DND-41 (cell line): ENCODE measurements around the gene ACSM6.

Experiments
- ATAC-seq: fragments of 200-7000 bp; cut with Tn5 transposase; 3 replicates; pipeline ENCODE4 v1.9.1; 2021; ENCODE audit warnings: low read depth; ENCODE audit not compliant: insufficient read depth
- DNase-seq: peaks from one replicate; pipeline ENCODE4 v3.0.0-alpha.2; 2020
- H2AFZ ChIP-seq: 2 replicates; pipeline ENCODE4 v1.6.0; 2012; ENCODE audit warnings: low read depth, low read length
- H3K27ac ChIP-seq: 2 replicates; pipeline ENCODE4 v1.5.1; 2012; ENCODE audit warnings: low read length, inconsistent platforms
- H3K27me3 ChIP-seq: fragments of 200-600 bp; sonication (generic); 2 replicates; pipeline ENCODE4 v1.6.0; 2012; ENCODE audit warnings: low read length, mild to moderate bottlenecking, inconsistent platforms; ENCODE audit not compliant: insufficient read depth, poor library complexity
- H3K36me3 ChIP-seq: 2 replicates; pipeline ENCODE4 v1.5.1; 2012; ENCODE audit warnings: low read length, inconsistent platforms; ENCODE audit not compliant: insufficient read depth
- H3K4me1 ChIP-seq: 2 replicates; pipeline ENCODE4 v1.5.1; 2012; ENCODE audit warnings: mild to moderate bottlenecking, low read length; ENCODE audit not compliant: insufficient read depth
- H3K4me2 ChIP-seq: 2 replicates; pipeline ENCODE4 v1.6.0; 2012; ENCODE audit warnings: mild to moderate bottlenecking, moderate library complexity, low read length, inconsistent platforms; ENCODE audit not compliant: insufficient read depth
- H3K4me3 ChIP-seq, 2 experiments: fragments of 200-600 bp in 1 of 2; shearing (Covaris generic) in 1 of 2; 2 replicates each; pipeline ENCODE4 v1.5.1; 2012 to 2016; ENCODE audit warnings: inconsistent platforms in 2 of 2, low read length in 2 of 2, mild to moderate bottlenecking in 2 of 2, low read depth in 1 of 2, moderate library complexity in 1 of 2
- H3K79me2 ChIP-seq: 2 replicates; pipeline ENCODE4 v1.6.0; 2012; ENCODE audit warnings: low read length, inconsistent platforms; ENCODE audit not compliant: insufficient read depth
- H3K9ac ChIP-seq: 2 replicates; pipeline ENCODE4 v1.6.0; 2012; ENCODE audit warnings: low read depth, mild to moderate bottlenecking, inconsistent platforms, low read length, moderate library complexity
- H3K9me3 ChIP-seq: 2 replicates; pipeline ENCODE4 v1.5.1; 2012; ENCODE audit warnings: low read length, moderate library complexity, mild to moderate bottlenecking, inconsistent platforms; ENCODE audit not compliant: insufficient read depth, severe bottlenecking
- H4K20me1 ChIP-seq: 2 replicates; pipeline ENCODE4 v1.6.0; 2012; ENCODE audit warnings: low read length; ENCODE audit not compliant: insufficient read depth
- CTCF ChIP-seq: IDR thresholded peaks from 2 replicates; pipeline ENCODE4 v1.5.1; 2012; ENCODE audit warnings: borderline replicate concordance, low read length, moderate library complexity, mild to moderate bottlenecking; ENCODE audit not compliant: poor library complexity, severe bottlenecking; ENCODE audit errors: extremely low read depth
- EZH2 ChIP-seq: IDR thresholded peaks from 3 replicates; pipeline ENCODE4 v1.6.1; 2012; ENCODE audit warnings: borderline replicate concordance, low read depth, mild to moderate bottlenecking, moderate library complexity, low read length, inconsistent platforms; ENCODE audit not compliant: severe bottlenecking

Gene ACSM6

DNA sequence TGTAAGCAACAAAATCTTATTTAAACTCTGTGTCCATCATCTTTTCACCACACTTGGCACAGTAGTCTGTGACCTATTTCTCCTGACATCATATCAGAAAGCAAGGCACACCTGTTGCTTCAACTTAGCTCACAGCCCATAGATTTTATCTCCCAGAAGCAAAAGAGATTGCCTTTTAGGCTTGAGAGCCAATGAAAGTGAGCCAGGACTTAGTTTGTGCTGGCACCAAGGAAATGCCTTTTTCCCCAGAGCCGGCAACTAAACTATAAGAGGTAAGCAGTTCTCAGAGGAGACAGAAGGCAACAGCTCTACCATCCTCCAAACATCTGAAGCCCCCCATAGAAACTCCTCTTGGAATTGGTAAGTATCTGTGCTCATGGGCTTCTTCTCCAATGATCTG is at the start of gene ACSM6:
TSS of gene ACSM6 (plus strand) at position 295 of the 400 bp plus-strand sequence. CDS start 248 bp downstream, outside the sequence.
- H3K4me1 ChIP-seq: no peaks in the 10 kb centered on the region
- H3K36me3 ChIP-seq: no peaks in the 10 kb centered on the region
- H3K79me2 ChIP-seq: no peaks in the 10 kb centered on the region
- DNase-seq (no peak), ATAC-seq (no peak)
- H2AFZ ChIP-seq: no peak within 1 kb of the TSS
- no peaks in the 10 kb centered on the region for H4K20me1 ChIP-seq
- no peak for TF ChIP-seq EZH2
- no peak for TF ChIP-seq CTCF
- no peak within 1 kb of the TSS for H3K4me3 ChIP-seq
- H3K4me2 ChIP-seq: no peak within 1 kb of the TSS
- no peak within 1 kb of the TSS for H3K27ac ChIP-seq
- no peaks in the 10 kb centered on the region for H3K27me3 ChIP-seq
- no peak within 1 kb of the TSS for H3K9ac ChIP-seq
- no peaks in the 10 kb centered on the region for H3K9me3 ChIP-seq

DNA sequence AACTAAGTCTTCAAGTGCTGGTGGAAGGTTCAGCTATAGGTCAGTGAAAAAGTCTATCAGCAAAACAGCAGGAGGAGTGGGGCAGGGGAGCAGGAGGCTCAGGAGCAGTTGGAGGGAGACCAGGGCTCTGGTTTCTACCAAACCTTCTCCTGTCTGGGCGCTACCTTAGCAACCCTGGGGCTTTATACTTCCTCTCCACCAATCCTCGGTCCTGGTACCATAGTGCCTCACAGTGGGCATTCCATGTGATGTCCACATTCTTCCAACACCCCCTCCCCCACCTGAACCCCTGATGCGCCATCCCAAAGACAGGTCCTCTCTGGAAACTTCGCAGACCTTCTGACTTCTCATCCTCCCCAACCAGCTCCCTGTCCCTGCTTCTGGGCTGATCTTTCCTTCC is 25.3 kb upstream of the ACSM6 start:
- H3K36me3 ChIP-seq: no peaks in the 10 kb centered on the region
- H2AFZ ChIP-seq: no peak overlapping the region

DNA sequence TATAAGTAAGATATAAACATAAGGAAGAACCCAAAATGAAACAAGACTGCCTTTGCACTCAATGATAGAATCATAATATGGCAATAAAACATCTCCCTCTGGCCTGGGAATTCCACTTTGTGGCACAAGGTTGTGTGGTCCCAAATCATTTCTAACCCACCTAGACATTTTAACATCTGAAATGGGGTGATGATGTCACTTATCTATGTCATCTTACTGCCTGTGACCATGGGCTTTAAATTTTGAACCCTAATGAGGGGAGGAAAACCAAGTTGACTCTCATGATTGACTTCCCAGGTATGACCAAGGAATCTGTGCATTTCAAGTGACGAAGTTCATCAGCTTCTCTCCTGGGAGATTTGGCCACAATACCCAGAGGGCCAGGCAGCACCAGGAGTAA is 24.5 kb upstream of the ACSM6 start:
- H3K36me3 ChIP-seq: no peaks in the 10 kb centered on the region
- no peak overlapping the region for H3K4me2 ChIP-seq
- H3K9me3 ChIP-seq: no peaks in the 10 kb centered on the region
- H3K4me3 ChIP-seq: no peak overlapping the region
- no peak overlapping the region for H2AFZ ChIP-seq
- no peaks in the 10 kb centered on the region for H3K79me2 ChIP-seq
- ATAC-seq (no peak), DNase-seq (no peak)
- no peak overlapping the region for H3K9ac ChIP-seq
- no peaks in the 10 kb centered on the region for H3K4me1 ChIP-seq
- no peaks in the 10 kb centered on the region for H4K20me1 ChIP-seq
- no peak overlapping the region for H3K27ac ChIP-seq
- no peak for TF ChIP-seq EZH2
- TF ChIP-seq CTCF: no peak
- no peaks in the 10 kb centered on the region for H3K27me3 ChIP-seq

More for the DNA sequence above, 25.3 kb upstream of the ACSM6 start:
- Histone ChIP-seq H3K4me3 (no peak overlapping the region), H3K9me3 (no peaks in the 10 kb centered on the region), H3K9ac (no peak overlapping the region), H3K79me2 (no peaks in the 10 kb centered on the region), H3K27ac (no peak overlapping the region), H3K4me1 (no peaks in the 10 kb centered on the region), H3K4me2 (no peak overlapping the region), H4K20me1 (no peaks in the 10 kb centered on the region), H3K27me3 (no peaks in the 10 kb centered on the region)
- ATAC-seq (no peak), DNase-seq (no peak)
- TF ChIP-seq CTCF (no peak), EZH2 (no peak)

- ATAC-seq (no peak), DNase-seq (no peak)
- Histone ChIP-seq H4K20me1 (no peaks in the 10 kb centered on the region), H3K9me3 (no peaks in the 10 kb centered on the region), H3K4me3 (no peak overlapping the region), H3K36me3 (no peaks in the 10 kb centered on the region), H3K4me2 (no peak overlapping the region), H3K9ac (no peak overlapping the region), H3K27ac (no peak overlapping the region), H3K4me1 (no peaks in the 10 kb centered on the region), H2AFZ (no peak overlapping the region), H3K27me3 (no peaks in the 10 kb centered on the region), H3K79me2 (no peaks in the 10 kb centered on the region)
- TF ChIP-seq EZH2 (no peak), CTCF (no peak)
Measured at GRCh38 chr10:95170790-95171189, 23.2 kb upstream of the ACSM6 start.
